H1 (cell line): ENCODE data around the gene FHAD1. TPM values are rescaled to one million over a fixed set of nuclear protein-coding genes. Genes with fewer than 3 reads are reported as not detected.

Experiments
- CTCF ChIA-PET: fragments of 300-600 bp; sonication (Branson Sonifier 250); formaldehyde crosslinking; loops from one replicate; lab custom pipeline; 2021; ENCODE audit not compliant: partially characterized antibody; lab: Charles Lee
- POLR2A ChIA-PET: fragments of 300-600 bp; sonication (Branson Sonifier 250); formaldehyde crosslinking; loops from one replicate; lab custom pipeline; 2021; ENCODE audit warnings: inconsistent platforms; ENCODE audit not compliant: partially characterized antibody; lab: Charles Lee
- DNase-seq, 2 experiments: peaks; one replicate each; pipeline versions ENCODE4 v3.0.0 to v3.0.0-alpha.2; 2010 to 2022; ENCODE audit warnings: low spot score in 2 of 2, low read depth in 1 of 2, mixed read lengths in 1 of 2
- FAIRE-seq: peaks from 2 replicates; lab custom pipeline; 2011; peaks lifted over from hg19 to GRCh38; lab: Jason Lieb, UNC
- H2AFZ ChIP-seq: 2 replicates; pipeline ENCODE4 v1.8.1; 2012; ENCODE audit warnings: low read length, inconsistent platforms
- H2AK5ac ChIP-seq: 2 replicates; pipeline ENCODE4 v1.6.1; 2013; ENCODE audit warnings: low read depth, low read length
- H2BK120ac ChIP-seq: replicated peaks from 2 replicates; pipeline ENCODE3; 2013; ENCODE audit warnings: low read depth, low read length, inconsistent platforms
- H2BK12ac ChIP-seq: 2 replicates; pipeline ENCODE4 v1.6.1; 2013; ENCODE audit warnings: low read depth, low read length
- H2BK15ac ChIP-seq: 2 replicates; pipeline ENCODE4 v1.6.1; 2013; ENCODE audit warnings: low read length
- H2BK20ac ChIP-seq: 2 replicates; pipeline ENCODE4 v1.6.1; 2013; ENCODE audit warnings: low read length
- H2BK5ac ChIP-seq: 2 replicates; pipeline ENCODE4 v1.6.1; 2013; ENCODE audit warnings: low read depth, low read length
- H3K14ac ChIP-seq: 2 replicates; pipeline ENCODE4 v1.6.1; 2013; ENCODE audit warnings: inconsistent platforms; ENCODE audit not compliant: insufficient read length
- H3K18ac ChIP-seq: 2 replicates; pipeline ENCODE4 v1.6.1; 2013; ENCODE audit warnings: low read length; ENCODE audit errors: extremely low read depth
- H3K23ac ChIP-seq: 2 replicates; pipeline ENCODE4 v1.6.1; 2013; ENCODE audit warnings: inconsistent platforms; ENCODE audit not compliant: insufficient read length
- H3K23me2 ChIP-seq: 2 replicates; pipeline ENCODE4 v1.6.1; 2013; ENCODE audit warnings: low read depth, low read length
- H3K27ac ChIP-seq: 2 replicates; pipeline ENCODE4 v1.6.1; 2011; ENCODE audit warnings: low read depth, low read length, inconsistent platforms
- H3K27me3 ChIP-seq, 4 experiments: replicated peaks in 1 of 4; 1 replicate in 1 of 4; 2 replicates in 3 of 4; pipeline versions ENCODE4 v1.6.1 to v1.8.1; 2011 to 2013; ENCODE audit warnings: low read length in 3 of 4, mild to moderate bottlenecking in 3 of 4, inconsistent platforms in 2 of 4, mixed read lengths in 2 of 4, moderate library complexity in 1 of 4; ENCODE audit not compliant: control insufficient read depth in 3 of 4, insufficient read depth in 3 of 4; ENCODE audit errors: extremely low read depth in 1 of 4
- H3K36me3 ChIP-seq, 4 experiments: 2 replicates each; pipeline versions ENCODE4 v1.6.1 to v1.8.1; 2011 to 2013; ENCODE audit warnings: mild to moderate bottlenecking in 4 of 4, low read length in 3 of 4, moderate library complexity in 2 of 4, control low read depth in 1 of 4, inconsistent platforms in 1 of 4; ENCODE audit not compliant: insufficient read depth in 4 of 4, control insufficient read depth in 2 of 4
- H3K4ac ChIP-seq: replicated peaks from 2 replicates; pipeline ENCODE3; 2013; ENCODE audit warnings: low read length, low read depth, mixed read lengths, inconsistent platforms; ENCODE audit not compliant: insufficient read length
- H3K4me1 ChIP-seq, 4 experiments: replicated peaks in 1 of 4; 1 replicate in 1 of 4; 2 replicates in 3 of 4; pipeline versions ENCODE4 v1.6.1 to v1.8.1; 2011 to 2013; ENCODE audit warnings: low read length in 3 of 4, inconsistent platforms in 2 of 4, mixed read lengths in 1 of 4; ENCODE audit not compliant: insufficient read depth in 4 of 4, control insufficient read depth in 3 of 4
- H3K4me2 ChIP-seq, 2 experiments: 2 replicates each; pipeline versions ENCODE4 v1.6.1 to v1.8.1; 2011 to 2013; ENCODE audit warnings: low read depth in 2 of 2, low read length in 2 of 2, control low read depth in 1 of 2, inconsistent platforms in 1 of 2, mild to moderate bottlenecking in 1 of 2; ENCODE audit not compliant: insufficient read depth in 1 of 2
- H3K4me3 ChIP-seq, 4 experiments: fragments of 200-600, 300-600 bp in 1 of 4; sonication (generic), shearing (Covaris generic), sonication (Bioruptor Twin) in 1 of 4; 2 replicates each; pipeline versions ENCODE4 v1.5.1 to v1.8.1; 2011 to 2016; ENCODE audit warnings: low read length in 4 of 4, low read depth in 3 of 4, control low read depth in 2 of 4, inconsistent platforms in 2 of 4, mild to moderate bottlenecking in 2 of 4, mixed read lengths in 1 of 4, moderate library complexity in 1 of 4; ENCODE audit not compliant: insufficient read depth in 2 of 4; ENCODE audit errors: extremely low read depth in 1 of 4
- H3K56ac ChIP-seq: replicated peaks from 2 replicates; pipeline ENCODE3; 2013; ENCODE audit warnings: low read depth, mild to moderate bottlenecking, mixed read lengths, low read length, inconsistent platforms; ENCODE audit not compliant: insufficient read length
- H3K79me1 ChIP-seq: 2 replicates; pipeline ENCODE4 v1.6.1; 2013; ENCODE audit warnings: low read depth, low read length, control low read depth
- H3K79me2 ChIP-seq, 2 experiments: 2 replicates each; pipeline versions ENCODE4 v1.6.1 to v1.8.1; 2012 to 2013; ENCODE audit warnings: low read length in 2 of 2, mild to moderate bottlenecking in 2 of 2, inconsistent platforms in 1 of 2; ENCODE audit not compliant: insufficient read depth in 2 of 2, control insufficient read depth in 1 of 2
- H3K9ac ChIP-seq, 4 experiments: replicated peaks in 1 of 4; 1 replicate in 1 of 4; 2 replicates in 3 of 4; pipeline versions ENCODE4 v1.6.1 to v1.8.1; 2011 to 2013; ENCODE audit warnings: low read depth in 3 of 4, low read length in 3 of 4, control low read depth in 2 of 4, mild to moderate bottlenecking in 2 of 4, moderate library complexity in 2 of 4, inconsistent platforms in 1 of 4; ENCODE audit errors: extremely low read depth in 1 of 4
- H3K9me3 ChIP-seq, 2 experiments: 2 replicates each; pipeline versions ENCODE4 v1.6.1 to v1.8.1; 2012 to 2013; ENCODE audit warnings: mild to moderate bottlenecking in 2 of 2, moderate library complexity in 2 of 2, control low read depth in 1 of 2, inconsistent platforms in 1 of 2, low read depth in 1 of 2, low read length in 1 of 2, mixed read lengths in 1 of 2; ENCODE audit not compliant: insufficient read depth in 2 of 2
- H4K20me1 ChIP-seq, 2 experiments: replicated peaks in 1 of 2; 2 replicates each; pipeline versions ENCODE3 to v1.8.1; 2011 to 2013; ENCODE audit warnings: inconsistent platforms in 2 of 2, low read length in 2 of 2, mild to moderate bottlenecking in 1 of 2; ENCODE audit not compliant: insufficient read depth in 2 of 2, control insufficient read depth in 1 of 2
- H4K5ac ChIP-seq: 2 replicates; pipeline ENCODE4 v1.6.1; 2013; ENCODE audit warnings: low read length, low read depth, mixed read lengths, inconsistent platforms; ENCODE audit not compliant: insufficient read length
- H4K8ac ChIP-seq: 2 replicates; pipeline ENCODE4 v1.8.0; 2013; ENCODE audit warnings: mild to moderate bottlenecking, moderate library complexity, low read length, inconsistent platforms; ENCODE audit not compliant: insufficient read depth; ENCODE audit errors: extremely low read depth
- H4K91ac ChIP-seq: replicated peaks from 2 replicates; pipeline ENCODE3; 2013; ENCODE audit warnings: low read length, mixed read lengths, inconsistent platforms; ENCODE audit not compliant: insufficient read length
- BACH1 ChIP-seq: IDR thresholded peaks from 2 replicates; pipeline ENCODE4 v1.6.1; 2012; ENCODE audit warnings: low read length, improper control_type of control experiment
- CBX8 ChIP-seq: fragments of 300-800, 300-1000 bp; sonication (generic); IDR thresholded peaks from 2 replicates; pipeline ENCODE4 v1.7.1; 2016; ENCODE audit warnings: low read depth, low read length, borderline replicate concordance
- FOSL1 ChIP-seq: IDR thresholded peaks from 2 replicates; pipeline ENCODE4 v1.6.1; 2011; ENCODE audit warnings: mild to moderate bottlenecking, low read depth, low read length, moderate library complexity; ENCODE audit not compliant: insufficient read depth
- JUN ChIP-seq: IDR thresholded peaks from 2 replicates; pipeline ENCODE4 v1.6.1; 2011; ENCODE audit warnings: low read depth, mild to moderate bottlenecking, improper control_type of control experiment, low read length
- KDM5A ChIP-seq: fragments of 200-600 bp; IDR thresholded peaks from 2 replicates; pipeline ENCODE4 v1.7.1; 2012; ENCODE audit warnings: mild to moderate bottlenecking, low read length, inconsistent platforms, mixed read lengths
- MAX ChIP-seq: IDR thresholded peaks from 2 replicates; pipeline ENCODE4 v1.6.1; 2012; ENCODE audit warnings: inconsistent platforms
- POLR2AphosphoS5 ChIP-seq: IDR thresholded peaks from 2 replicates; pipeline ENCODE4 v1.6.1; 2011; ENCODE audit warnings: low read depth, low read length
- SIX5 ChIP-seq: IDR thresholded peaks from 2 replicates; pipeline ENCODE4 v1.6.1; 2011; ENCODE audit warnings: mild to moderate bottlenecking, low read depth, low read length
- SP2 ChIP-seq: IDR thresholded peaks from 2 replicates; pipeline ENCODE4 v1.6.1; 2012; ENCODE audit warnings: mild to moderate bottlenecking, low read length, inconsistent platforms
- TAF1 ChIP-seq: IDR thresholded peaks from 2 replicates; pipeline ENCODE4 v1.6.1; 2011; ENCODE audit warnings: mild to moderate bottlenecking, low read depth, low read length
- TBP ChIP-seq: IDR thresholded peaks from 2 replicates; pipeline ENCODE4 v1.6.1; 2011; ENCODE audit warnings: low read depth, low read length, improper control_type of control experiment
- ZNF274 ChIP-seq: IDR thresholded peaks from 2 replicates; pipeline ENCODE4 v1.7.0; 2012; ENCODE audit warnings: low read length, borderline replicate concordance; ENCODE audit errors: extremely low read depth
- WGBS, 2 experiments: shearing (Covaris generic) in 1 of 2; methylation state at CpG; one replicate each; pipeline versions ENCODE4 v1.1.6 to v1.1.7; 2013 to 2015; ENCODE audit warnings: low lambda C conversion rate in 2 of 2, mixed read lengths in 2 of 2, inconsistent platforms in 1 of 2, low coverage in 1 of 2, missing lambda C conversion rate in 1 of 2; ENCODE audit not compliant: insufficient replicate concordance in 2 of 2, insufficient coverage in 1 of 2, insufficient read length in 1 of 2; ENCODE audit errors: extremely low coverage in 1 of 2, missing lambda C conversion rate in 1 of 2; 5-methylcytosine and 5-hydroxymethylcytosine counted together
- polyA plus RNA-seq, 7 experiments: library from polyadenylated mRNA; depleted of rRNA in 3 of 7; stranded (reverse) in 5 of 7; unstranded in 2 of 7; fragments of >200 nt in 5 of 7; fragments of 200-250 nt in 2 of 7; gene quantifications; 1 replicate in 5 of 7; 2 replicates in 1 of 7; 4 replicates in 1 of 7; pipeline versions ENCODE4 v1.2.1 to v1.2.3, GENCODE V29; 2011 to 2013; ENCODE audit warnings: missing spikeins in 2 of 7, mixed read lengths in 2 of 7
- total RNA-seq: library from RNA; stranded (reverse); fragmentation: NEBNext Ultra II Directional; extraction: Animal tissue kit (Norgen Biotek cat#: 25700); gene quantifications from 2 replicates; pipeline ENCODE4 v1.2.1, GENCODE V29; 2021

The FHAD1 gene
- total and polyA plus RNA-seq, 2 of the 8 experiments (the other 6 are each of a cell fraction or from before 2014, with no cell fraction given) = 0.39 to 0.69 TPM

- Histone ChIP-seq H3K4me1 (peaks cover 0 to 7% (median 3%) of the 10 kb centered on the region in 4 experiments; a peak in 5 of 7 replicates), H3K23ac (no peak overlapping the region), H3K4me3 (no peak overlapping the region), H3K79me1 (no peaks in the 10 kb centered on the region), H4K8ac (no peak overlapping the region), H3K9me3 (no peaks in the 10 kb centered on the region), H3K4ac (no peak overlapping the region), H2AFZ (no peak overlapping the region), H4K20me1 (peaks cover 0 to 2% of the 10 kb centered on the region in 2 experiments), H2BK15ac (no peak overlapping the region), H3K4me2 (no peak overlapping the region), H3K27ac (no peak overlapping the region), H3K14ac (no peak overlapping the region), H3K9ac (no peak overlapping the region), H4K5ac (no peak overlapping the region), H3K56ac (no peak overlapping the region), H3K23me2 (no peaks in the 10 kb centered on the region), H2BK12ac (no peak overlapping the region), H3K27me3 (no peaks in the 10 kb centered on the region; a peak in 1 of 7 replicates), H3K79me2 (no peaks in the 10 kb centered on the region), H3K18ac (no peak overlapping the region), H2BK120ac (no peak overlapping the region), H2BK5ac (no peak overlapping the region), H2AK5ac (no peak overlapping the region), H2BK20ac (no peak overlapping the region), H4K91ac (no peak overlapping the region), H3K36me3 (no peaks in the 10 kb centered on the region; a peak in 2 of 8 replicates)
- no peak for FAIRE-seq
- TF ChIP-seq BACH1 (no peak), FOSL1 (no peak), CBX8 (no peak), TAF1 (no peak), MAX (no peak), SIX5 (no peak), ZNF274 (no peak), TBP (no peak), SP2 (no peak), JUN (no peak), KDM5A (no peak), POLR2AphosphoS5 (no peak)
- ChIA-PET POLR2A (no interaction called here), CTCF (interaction anchor here (0.6 to 16.9 kb wide), 7 partner anchors 14 to 1523 kb away, joined by 3 to 170 read pairs (median 4); no protein-coding TSS in a partner anchor)
- WGBS, 2 experiments = 76% methylated on average over 7 of the region's 18 CpGs; no CpG with 5 or more reads in 1 of the 2 experiments
- no peak for DNase-seq
These were observed 181.9 kb downstream of the FHAD1 start for GRCh38 chr1:15428815-15429435.
